Measurements from ENCODE around the gene PRKG1. TPM values are rescaled to one million over a fixed set of nuclear protein-coding genes. Genes with fewer than 3 reads are reported as not detected.

Gene PRKG1
- total and polyA plus RNA-seq, 12 donors: 3.8 to 48.1 (median 29.9) TPM

DNA sequence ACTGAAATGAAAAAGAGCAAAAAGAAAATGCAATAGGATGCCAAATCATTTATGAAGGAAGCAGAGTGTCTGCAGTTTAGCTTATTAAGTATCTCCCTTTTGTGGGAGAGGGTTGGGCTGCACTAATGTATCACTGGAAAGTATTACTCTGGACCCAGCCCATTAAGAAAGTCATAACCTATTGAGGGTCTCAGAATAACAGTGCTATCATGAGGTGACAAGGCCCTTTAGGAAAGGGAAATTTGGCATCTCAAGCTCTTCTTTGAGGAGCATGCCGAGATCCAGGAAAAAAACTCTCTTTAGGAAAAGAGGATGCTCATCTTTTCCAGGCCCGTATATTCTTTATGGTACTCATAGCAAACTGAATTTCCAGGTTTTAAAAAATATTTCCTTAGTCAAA, 114.6 kb downstream of the PRKG1 start:
- no peak for ATAC-seq

GRCh38 chr10:51196508-51197175, 122.4 kb downstream of the PRKG1 start:
- Histone ChIP-seq H3K36me3 (no peaks in the 10 kb centered on the region), H3K4me1 (no peaks in the 10 kb centered on the region), H3K27ac (no peak overlapping the region), H3K9me3 (no peaks in the 10 kb centered on the region), H3K27me3 (no peaks in the 10 kb centered on the region), H3K4me3 (no peak overlapping the region)
- 92 to 95% methylated on average over 1 of the region's 1 CpG for WGBS, 2 donors
- intact Hi-C loops (cut with DNase I): no loop called here
- DNase-seq (no peak), ATAC-seq (no peak)
- TF ChIP-seq, protein P1, sequence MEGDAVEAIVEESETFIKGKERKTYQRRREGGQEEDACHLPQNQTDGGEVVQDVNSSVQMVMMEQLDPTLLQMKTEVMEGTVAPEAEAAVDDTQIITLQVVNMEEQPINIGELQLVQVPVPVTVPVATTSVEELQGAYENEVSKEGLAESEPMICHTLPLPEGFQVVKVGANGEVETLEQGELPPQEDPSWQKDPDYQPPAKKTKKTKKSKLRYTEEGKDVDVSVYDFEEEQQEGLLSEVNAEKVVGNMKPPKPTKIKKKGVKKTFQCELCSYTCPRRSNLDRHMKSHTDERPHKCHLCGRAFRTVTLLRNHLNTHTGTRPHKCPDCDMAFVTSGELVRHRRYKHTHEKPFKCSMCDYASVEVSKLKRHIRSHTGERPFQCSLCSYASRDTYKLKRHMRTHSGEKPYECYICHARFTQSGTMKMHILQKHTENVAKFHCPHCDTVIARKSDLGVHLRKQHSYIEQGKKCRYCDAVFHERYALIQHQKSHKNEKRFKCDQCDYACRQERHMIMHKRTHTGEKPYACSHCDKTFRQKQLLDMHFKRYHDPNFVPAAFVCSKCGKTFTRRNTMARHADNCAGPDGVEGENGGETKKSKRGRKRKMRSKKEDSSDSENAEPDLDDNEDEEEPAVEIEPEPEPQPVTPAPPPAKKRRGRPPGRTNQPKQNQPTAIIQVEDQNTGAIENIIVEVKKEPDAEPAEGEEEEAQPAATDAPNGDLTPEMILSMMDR (IDR thresholded peaks at IDR 0.05): no peak

More for the DNA sequence above, 114.6 kb downstream of the PRKG1 start:
- Histone ChIP-seq H3K9me3 (no peaks in the 10 kb centered on the region), H3K36me3 (no peaks in the 10 kb centered on the region), H3K27ac (no peak overlapping the region), H3K27me3 (no peaks in the 10 kb centered on the region), H3K4me3 (no peak overlapping the region), H3K4me1 (peaks cover 0 to 32% (median 10%) of the 10 kb centered on the region in 9 donors)
- TF ChIP-seq, protein P1 (IDR thresholded peaks at IDR 0.05): no peak
- intact Hi-C loops (cut with DNase I): no loop called here
- WGBS, 2 donors: 75 to 81% methylated on average over 2 of the region's 2 CpGs
- DNase-seq: no peak

DNA sequence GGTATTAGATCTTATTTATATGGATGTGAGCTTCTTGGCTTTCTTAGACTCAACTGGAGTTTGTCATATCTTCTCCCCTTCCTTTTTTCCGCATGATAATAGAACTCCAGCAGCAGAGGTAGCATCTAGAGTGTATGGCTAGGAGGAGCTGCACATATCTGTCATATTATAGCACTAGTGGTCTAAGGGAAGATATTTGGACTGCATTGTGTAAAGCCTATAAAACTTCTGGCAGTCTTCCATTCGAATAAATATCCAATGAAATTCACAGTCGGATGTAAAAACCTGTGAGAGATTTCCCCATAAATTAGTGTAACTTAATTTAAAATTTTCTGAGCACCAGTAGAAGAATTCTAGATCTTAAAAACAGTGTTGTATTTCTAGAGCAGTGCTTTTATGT, 123.9 kb downstream of the PRKG1 start:
- DNase-seq (no peak), ATAC-seq (no peak)
- no peak overlapping the region for H3K4me3 ChIP-seq
- no peaks in the 10 kb centered on the region for H3K36me3 ChIP-seq
- H3K27ac ChIP-seq: no peak overlapping the region
- H3K4me1 ChIP-seq: no peaks in the 10 kb centered on the region
- TF ChIP-seq, protein P1 (IDR thresholded peaks at IDR 0.05): no peak
- intact Hi-C loops (cut with DNase I): no loop called here
- H3K9me3 ChIP-seq: peaks cover 0 to 3% (median 0%) of the 10 kb centered on the region in 11 donors
- no peaks in the 10 kb centered on the region for H3K27me3 ChIP-seq
- 74 to 94% methylated on average over 3 of the region's 3 CpGs for WGBS, 2 donors

GRCh38 chr10:51201947-51202346, 127.7 kb downstream of the PRKG1 start:
- Histone ChIP-seq H3K9me3 (peaks cover 0 to 3% (median 0%) of the 10 kb centered on the region in 11 donors), H3K27me3 (no peaks in the 10 kb centered on the region), H3K27ac (no peak overlapping the region), H3K4me3 (no peak overlapping the region), H3K36me3 (no peaks in the 10 kb centered on the region), H3K4me1 (peaks cover 0 to 6% (median 0%) of the 10 kb centered on the region in 9 donors)
- WGBS, 2 donors: 89 to 90% methylated on average over 1 of the region's 1 CpG
- ATAC-seq (no peak), DNase-seq (no peak)
- TF ChIP-seq, protein P1 (IDR thresholded peaks at IDR 0.05): no peak
- intact Hi-C loops (cut with DNase I): loop anchor here in 1 of 10 donors (1.0 kb wide), 1 partner anchor 30 kb away; no protein-coding TSS in a partner anchor
